Psoas muscle (tissue), 8 donors: ENCODE results near the gene C11orf71. TPM values are rescaled to one million over a fixed set of nuclear protein-coding genes. Genes with fewer than 3 reads are reported as not detected.

ENCODE experiments used
- ATAC-seq, 4 donors: fragments of 200-7000 bp; cut with Tn5 transposase; one replicate each; pipeline ENCODE4 v1.9.1; 2020; ENCODE audit warnings: moderate library complexity in 3 of 4, mild to moderate bottlenecking in 2 of 4
- DNase-seq, 2 donors: peaks; one replicate each; pipeline ENCODE4 v3.0.0-alpha.2; 2020
- H3K27ac ChIP-seq: fragments of 200-600 bp; one replicate; pipeline ENCODE4 v1.8.0; 2022
- H3K27me3 ChIP-seq, 3 donors: fragments of 200-600 bp in 1 of 3; one replicate each; pipeline versions ENCODE4 v1.6.1 to v1.8.0; 2013 to 2022; ENCODE audit warnings: low read length in 2 of 3, mild to moderate bottlenecking in 2 of 3, moderate library complexity in 1 of 3; ENCODE audit not compliant: insufficient read depth in 3 of 3
- H3K36me3 ChIP-seq, 2 donors: fragments of 200-600 bp in 1 of 2; one replicate each; pipeline versions ENCODE4 v1.6.1 to v1.8.0; 2013 to 2022; ENCODE audit warnings: low read depth in 1 of 2, mild to moderate bottlenecking in 1 of 2, moderate library complexity in 1 of 2; ENCODE audit not compliant: insufficient read depth in 1 of 2
- H3K4me1 ChIP-seq: fragments of 200-600 bp; one replicate; pipeline ENCODE4 v1.8.0; 2022
- H3K4me3 ChIP-seq: fragments of 200-600 bp; one replicate; pipeline ENCODE4 v1.8.0; 2022; ENCODE audit warnings: mild to moderate bottlenecking
- H3K9me3 ChIP-seq: fragments of 200-600 bp; one replicate; pipeline ENCODE4 v1.8.0; 2022
- CTCF ChIP-seq: fragments of 200-600 bp; IDR thresholded peaks from one replicate; pipeline ENCODE4 v1.8.0; 2022; ENCODE audit warnings: antibody characterized with exemption
- WGBS, 3 donors: extraction: QIAGEN DNeasy Blood & Tissue Kit; methylation state at CpG; one replicate each; pipeline versions ENCODE4 v1.1.6 to v1.1.7; 2013; 5-methylcytosine and 5-hydroxymethylcytosine counted together
- intact Hi-C, 2 donors: fragments of 100-400 bp; cut with DNase I; formaldehyde crosslinking; loops; one replicate each; pipeline versions ENCODE4 v1.11.0 to v1.14.2; 2022
- polyA plus RNA-seq, 3 donors: library from polyadenylated mRNA; stranded (reverse); fragments of 200-250 nt; gene quantifications; one replicate each; pipeline ENCODE4 v1.2.3, GENCODE V29; 2013
- total RNA-seq, 4 donors: library from RNA; stranded (reverse); fragmentation: NEBNext Ultra II Directional in 2 of 4; extraction: Animal tissue kit (Norgen Biotek cat#: 25700) in 2 of 4; gene quantifications; one replicate each; pipeline versions ENCODE4 v1.2.1 to v1.2.4, GENCODE V29; 2021 to 2023
- donor health status: healthy with polysubstance abuse.
- donor health status: DM: no; HTN: no; CAD: no; lungs with moderate emphysema.
- donor health status: Bipolar disorder and iron deficiency.
- donor health status: healthy.
- donor health status: DM: yes; HTN: yes; CAD: no.
- donor health status: DM: no; HTN: no; CAD: no.
- donor health status: DM: no; HTN: no; CAD: no.
- donor health status: DM: yes; HTN: yes; CAD: no.

Gene C11orf71
- total and polyA plus RNA-seq, 7 donors, result 3.4 to 18.1 (median 10.7) TPM

DNA sequence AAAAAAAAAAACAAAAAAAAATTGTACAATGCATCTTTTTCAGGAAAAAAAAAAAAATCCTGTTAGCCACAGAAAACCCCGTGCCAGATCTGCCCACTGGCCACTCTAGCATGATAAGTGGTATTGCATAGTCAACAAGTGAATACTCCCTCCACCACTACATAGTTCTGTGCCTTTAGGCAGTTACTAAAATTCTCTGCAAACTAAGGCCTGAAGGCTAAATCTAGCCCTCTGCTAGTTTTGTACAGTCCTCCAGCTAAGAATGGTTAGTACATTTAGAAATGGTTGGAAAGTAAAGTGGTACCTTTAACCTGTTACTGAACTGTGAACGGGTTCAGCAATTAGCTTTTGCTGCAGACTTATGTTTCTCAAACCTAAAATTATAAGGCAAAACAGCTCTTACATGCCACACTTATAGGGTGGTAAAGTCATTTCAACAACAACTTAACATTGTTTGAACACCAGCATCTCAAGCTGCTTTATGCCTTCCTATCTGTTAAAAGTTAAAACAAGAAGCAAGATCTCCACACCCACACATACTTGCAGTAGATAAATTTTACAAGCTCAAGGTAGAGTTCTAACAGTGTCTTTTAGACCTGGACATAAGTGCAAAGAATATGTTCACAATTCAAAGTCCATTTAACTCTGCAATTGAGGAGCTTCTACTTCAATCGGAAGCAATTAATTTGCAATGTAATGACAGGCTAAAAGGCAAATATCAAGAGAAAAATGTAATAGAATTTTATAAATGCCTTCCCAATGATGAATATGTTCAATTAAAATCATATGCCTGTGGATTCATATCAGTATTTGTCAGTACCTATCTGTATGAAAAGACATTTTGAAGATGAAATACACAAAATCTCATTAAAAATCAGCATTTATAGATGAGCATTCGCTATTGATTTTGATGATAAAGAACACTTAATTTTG lies 7.3 kb downstream of the C11orf71 start:
- Histone ChIP-seq H3K9me3 (no peaks in the 10 kb centered on the region), H3K36me3 (no peaks in the 10 kb centered on the region), H3K27ac (no peak overlapping the region), H3K4me1 (peaks cover 6% of the 10 kb centered on the region), H3K4me3 (no peak overlapping the region), H3K27me3 (no peaks in the 10 kb centered on the region)
- intact Hi-C loops, result no loop called here
- no peak for TF ChIP-seq CTCF
- no peak for ATAC-seq
- WGBS, 3 donors, result 81 to 92% (median 82%) methylated on average over 4 of the region's 4 CpGs
- DNase-seq, result no peak

GRCh38 chr11:114386545-114386944 lies 13.8 kb downstream of the C11orf71 start:
- DNase-seq (no peak), ATAC-seq (no peak)
- intact Hi-C loops, result no loop called here
- no peaks in the 10 kb centered on the region for H3K4me1 ChIP-seq
- H3K36me3 ChIP-seq, result no peaks in the 10 kb centered on the region
- no peak overlapping the region for H3K27ac ChIP-seq
- TF ChIP-seq CTCF, result no peak
- H3K4me3 ChIP-seq, result no peak overlapping the region
- H3K9me3 ChIP-seq, result no peaks in the 10 kb centered on the region
- no peaks in the 10 kb centered on the region for H3K27me3 ChIP-seq
- WGBS, 3 donors, result 80 to 100% (median 91%) methylated on average over 1 of the region's 1 CpG

GRCh38 chr11:114386131-114386530 lies 14.2 kb downstream of the C11orf71 start:
- DNase-seq, result no peak
- WGBS, 3 donors, result 40 to 43% (median 42%) methylated on average over 2 of the region's 2 CpGs
- intact Hi-C loops, result no loop called here

DNA sequence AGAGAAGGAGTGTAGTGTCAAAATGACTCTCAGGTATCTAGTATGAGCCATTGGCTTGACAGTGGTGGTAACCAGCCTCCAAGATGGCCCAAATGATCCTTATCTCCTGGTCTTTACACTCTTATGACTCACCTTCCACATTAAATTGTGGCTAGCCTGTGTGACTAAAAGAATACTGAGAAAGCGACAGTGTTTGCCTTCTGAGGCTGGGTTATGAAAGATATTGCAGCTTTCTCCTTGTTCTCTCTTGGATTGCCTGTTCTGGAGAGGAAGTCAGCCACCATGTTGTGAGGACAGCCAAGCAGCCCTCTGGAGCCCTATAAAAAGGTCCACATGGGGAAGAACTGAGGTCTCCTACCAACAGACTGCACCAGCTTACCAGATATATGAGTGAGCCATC lies 15.8 kb downstream of the C11orf71 start:
- DNase-seq (no peak), ATAC-seq (no peak)
- no peaks in the 10 kb centered on the region for H3K27me3 ChIP-seq
- intact Hi-C loops, result no loop called here
- no peak overlapping the region for H3K27ac ChIP-seq
- H3K4me3 ChIP-seq, result no peak overlapping the region
- no peaks in the 10 kb centered on the region for H3K4me1 ChIP-seq
- 90 to 99% (median 95%) methylated on average over 1 of the region's 1 CpG for WGBS, 3 donors
- H3K36me3 ChIP-seq, result no peaks in the 10 kb centered on the region
- H3K9me3 ChIP-seq, result no peaks in the 10 kb centered on the region
- TF ChIP-seq CTCF, result no peak

More at GRCh38 chr11:114386131-114386530, 14.2 kb downstream of the C11orf71 start:
- Histone ChIP-seq H3K27me3 (no peaks in the 10 kb centered on the region), H3K4me1 (no peaks in the 10 kb centered on the region), H3K4me3 (no peak overlapping the region), H3K36me3 (no peaks in the 10 kb centered on the region), H3K9me3 (no peaks in the 10 kb centered on the region), H3K27ac (no peak overlapping the region)
- TF ChIP-seq CTCF, result no peak
- ATAC-seq, result no peak
